Neural crest cell (in vitro differentiated cells): ENCODE data around the gene UTY. TPM values are rescaled to one million over a fixed set of nuclear protein-coding genes. Genes with fewer than 3 reads are reported as not detected.

Source experiments
- DNase-seq: peaks from one replicate; pipeline ENCODE4 v3.0.0; 2021; ENCODE audit warnings: low read depth, mixed read lengths, low spot score
- H3K27ac Mint-ChIP-seq: one replicate; pipeline ENCODE4 v1.8.0; 2021; ENCODE audit warnings: mild to moderate bottlenecking, mixed read lengths; ENCODE audit not compliant: unreplicated experiment
- H3K27me3 Mint-ChIP-seq: 2 replicates; pipeline ENCODE4 v1.8.0; 2021; ENCODE audit warnings: low read depth, mild to moderate bottlenecking, mixed read lengths
- H3K36me3 Mint-ChIP-seq: 2 replicates; pipeline ENCODE4 v1.8.0; 2021; ENCODE audit warnings: low read depth, mild to moderate bottlenecking, mixed read lengths
- H3K4me1 Mint-ChIP-seq: 2 replicates; pipeline ENCODE4 v1.8.0; 2021; ENCODE audit warnings: mixed read lengths
- H3K4me3 Mint-ChIP-seq: one replicate; pipeline ENCODE4 v1.8.0; 2021; ENCODE audit warnings: mild to moderate bottlenecking, mixed read lengths
- H3K9me3 Mint-ChIP-seq: 2 replicates; pipeline ENCODE4 v1.8.0; 2021; ENCODE audit warnings: mixed read lengths
- CTCF ChIP-seq: fragments of 200-600 bp; sonication (generic); conservative IDR thresholded peaks from 2 replicates; pipeline ENCODE4 v1.5.0; 2021; ENCODE audit warnings: antibody characterized with exemption, mild to moderate bottlenecking
- total RNA-seq: library from RNA; stranded (reverse); gene quantifications from 2 replicates; pipeline ENCODE4 v1.2.1, GENCODE V29; 2021

UTY gene
- total RNA-seq, 1 donor from 2014 or later: not detected

- no peak overlapping the region for H3K27ac Mint-ChIP-seq
- H3K9me3 Mint-ChIP-seq: no peaks in the 10 kb centered on the region
- no peak overlapping the region for H3K4me3 Mint-ChIP-seq
- TF ChIP-seq CTCF: no peak
- no peaks in the 10 kb centered on the region for H3K4me1 Mint-ChIP-seq
- no peak for DNase-seq
- no peaks in the 10 kb centered on the region for H3K27me3 Mint-ChIP-seq
- no peaks in the 10 kb centered on the region for H3K36me3 Mint-ChIP-seq
These were observed 34.3 kb downstream of the UTY start for GRCh38 chrY:13445566-13445965.

GRCh38 chrY:13443146-13443545 lies 36.7 kb downstream of the UTY start:
- no peak for TF ChIP-seq CTCF
- no peak for DNase-seq
- H3K27ac Mint-ChIP-seq: no peak overlapping the region
- no peaks in the 10 kb centered on the region for H3K4me1 Mint-ChIP-seq
- H3K36me3 Mint-ChIP-seq: no peaks in the 10 kb centered on the region
- no peak overlapping the region for H3K4me3 Mint-ChIP-seq
- H3K27me3 Mint-ChIP-seq: no peaks in the 10 kb centered on the region
- no peaks in the 10 kb centered on the region for H3K9me3 Mint-ChIP-seq

GRCh38 chrY:13440811-13441210 lies 39.0 kb downstream of the UTY start:
- no peak for DNase-seq
- H3K4me1 Mint-ChIP-seq: no peaks in the 10 kb centered on the region
- H3K27me3 Mint-ChIP-seq: no peaks in the 10 kb centered on the region
- no peak overlapping the region for H3K4me3 Mint-ChIP-seq
- no peak overlapping the region for H3K27ac Mint-ChIP-seq
- H3K36me3 Mint-ChIP-seq: no peaks in the 10 kb centered on the region
- no peak for TF ChIP-seq CTCF
- H3K9me3 Mint-ChIP-seq: no peaks in the 10 kb centered on the region

GRCh38 chrY:13435968-13436937 lies 43.6 kb downstream of the UTY start:
- Mint-ChIP-seq H3K36me3 (no peaks in the 10 kb centered on the region), H3K4me3 (no peak overlapping the region), H3K27ac (no peak overlapping the region), H3K9me3 (no peaks in the 10 kb centered on the region), H3K4me1 (no peaks in the 10 kb centered on the region), H3K27me3 (no peaks in the 10 kb centered on the region)
- TF ChIP-seq CTCF: no peak
- no peak for DNase-seq

- Mint-ChIP-seq H3K27me3 (no peaks in the 10 kb centered on the region), H3K4me3 (no peak overlapping the region), H3K9me3 (no peaks in the 10 kb centered on the region), H3K27ac (no peak overlapping the region), H3K4me1 (no peaks in the 10 kb centered on the region), H3K36me3 (no peaks in the 10 kb centered on the region)
- DNase-seq: no peak
- TF ChIP-seq CTCF: no peak
These were observed 44.4 kb downstream of the UTY start for GRCh38 chrY:13435206-13435967.
